Endothelial cell of hepatic sinusoid (primary cell): ENCODE results near the gene POLR1A.

Source experiments
- in situ Hi-C: cut with HindIII; loops from 2 replicates; pipeline ENCODE4 v1.10.0; 2017; ENCODE audit warnings: low sequenced_read_pairs

POLR1A gene

GRCh38 chr2:85987266-85988174, 118.2 kb downstream of the POLR1A start:
- in situ Hi-C loops = no loop called here

- in situ Hi-C loops = no loop called here
Measured at GRCh38 chr2:85986121-85986520, 119.6 kb downstream of the POLR1A start.

GRCh38 chr2:85984788-85985187, 120.9 kb downstream of the POLR1A start:
- in situ Hi-C loops = no loop called here

GRCh38 chr2:85983766-85984165, 121.9 kb downstream of the POLR1A start:
- in situ Hi-C loops = no loop called here

- in situ Hi-C loops = no loop called here
Measured at GRCh38 chr2:85981579-85982247, 124.0 kb downstream of the POLR1A start.

- in situ Hi-C loops = no loop called here
Measured at GRCh38 chr2:85978883-85979780, 126.6 kb downstream of the POLR1A start.

GRCh38 chr2:85976106-85976920, 129.4 kb downstream of the POLR1A start:
- in situ Hi-C loops = no loop called here

- in situ Hi-C loops = no loop called here
Measured at GRCh38 chr2:85975581-85975980, 130.1 kb downstream of the POLR1A start.

GRCh38 chr2:85974390-85974789, 131.3 kb downstream of the POLR1A start:
- in situ Hi-C loops = no loop called here

- in situ Hi-C loops = no loop called here
Measured at GRCh38 chr2:85972355-85972754, 133.3 kb downstream of the POLR1A start.

- in situ Hi-C loops = no loop called here
Measured at GRCh38 chr2:85971366-85971765, 134.3 kb downstream of the POLR1A start.
